Fibroblast of lung (primary cell): ENCODE results near the gene TRIM44. TPM values are rescaled to one million over a fixed set of nuclear protein-coding genes. Genes with fewer than 3 reads are reported as not detected.

ENCODE experiments used
- DNase-seq, 2 donors: peaks; one replicate each; pipeline versions ENCODE4 v3.0.0 to v3.0.0-alpha.2; 2010; ENCODE audit warnings: low read depth in 2 of 2
- H2AFZ ChIP-seq: 2 replicates; pipeline ENCODE4 v1.5.1; 2012; ENCODE audit warnings: low read length, control low read depth, inconsistent platforms
- H3K27ac ChIP-seq: 2 replicates; pipeline ENCODE4 v1.5.1; 2011; ENCODE audit warnings: low read length, control low read depth; ENCODE audit not compliant: insufficient read depth
- H3K27me3 ChIP-seq: 2 replicates; pipeline ENCODE4 v1.5.1; 2011; ENCODE audit warnings: mild to moderate bottlenecking, low read length; ENCODE audit not compliant: control insufficient read depth, insufficient read depth
- H3K36me3 ChIP-seq: 2 replicates; pipeline ENCODE4 v1.5.1; 2011; ENCODE audit warnings: low read length; ENCODE audit not compliant: control insufficient read depth, insufficient read depth
- H3K4me1 ChIP-seq: 2 replicates; pipeline ENCODE4 v1.5.1; 2011; ENCODE audit warnings: low read length; ENCODE audit not compliant: control insufficient read depth, insufficient read depth; ENCODE audit errors: extremely low read depth
- H3K4me2 ChIP-seq: 2 replicates; pipeline ENCODE4 v1.5.1; 2011; ENCODE audit warnings: low read length, control low read depth; ENCODE audit not compliant: insufficient read depth; ENCODE audit errors: extremely low read depth
- H3K4me3 ChIP-seq, 4 experiments: fragments of 200-600 bp in 1 of 4; sonication (generic) in 1 of 4; replicated peaks in 1 of 4; 2 replicates each; pipeline ENCODE4 v1.5.1; 2011 to 2016; ENCODE audit warnings: low read length in 4 of 4, low read depth in 3 of 4, mild to moderate bottlenecking in 3 of 4, control low read depth in 2 of 4, inconsistent platforms in 1 of 4, mixed read lengths in 1 of 4; ENCODE audit not compliant: insufficient read depth in 1 of 4; ENCODE audit errors: control extremely low read depth in 1 of 4
- H3K79me2 ChIP-seq: 2 replicates; pipeline ENCODE4 v1.5.1; 2012; ENCODE audit warnings: mild to moderate bottlenecking, low read length, inconsistent platforms; ENCODE audit not compliant: control insufficient read depth, insufficient read depth
- H3K9ac ChIP-seq: 2 replicates; pipeline ENCODE4 v1.5.1; 2011; ENCODE audit warnings: mild to moderate bottlenecking, low read length, control low read depth; ENCODE audit not compliant: insufficient read depth
- H3K9me3 ChIP-seq: 2 replicates; pipeline ENCODE4 v1.5.1; 2012; ENCODE audit warnings: low read depth, low read length; ENCODE audit not compliant: control insufficient read depth, insufficient read depth
- H4K20me1 ChIP-seq: 2 replicates; pipeline ENCODE4 v1.5.1; 2011; ENCODE audit warnings: low read length; ENCODE audit not compliant: control insufficient read depth, insufficient read depth; ENCODE audit errors: extremely low read depth
- EZH2 ChIP-seq: IDR thresholded peaks from 2 replicates; pipeline ENCODE4 v1.5.1; 2012; ENCODE audit warnings: low read length, control low read depth, mild to moderate bottlenecking; ENCODE audit errors: missing control alignments
- polyA plus RNA-seq, 2 donors: library from polyadenylated mRNA; depleted of rRNA in 1 of 2; stranded (reverse) in 1 of 2; unstranded in 1 of 2; fragments of >200 nt; gene quantifications; 2 replicates each; pipeline ENCODE4 v1.2.1, GENCODE V29; 2011 to 2012; ENCODE audit warnings: missing spikeins in 1 of 2
- total RNA-seq: library from RNA; depleted of rRNA; stranded (reverse); fragments of >200 nt; gene quantifications from 2 replicates; pipeline ENCODE4 v1.2.1, GENCODE V29; 2014
- TF ChIP-seq, protein P1 (sequence below), 2 donors: IDR thresholded peaks in 1 of 2; conservative IDR thresholded peaks in 1 of 2; 1 replicate in 1 of 2; 2 replicates in 1 of 2; pipeline ENCODE4 v1.5.1; 2011 to 2012; ENCODE audit warnings: low read length in 2 of 2, control low read depth in 1 of 2, inconsistent platforms in 1 of 2, low read depth in 1 of 2, mild to moderate bottlenecking in 1 of 2

TRIM44 gene
- total and polyA plus RNA-seq, 2 donors (not counting 1 experiment from before 2014, with no cell fraction given) = 10.4 to 78.3 TPM

GRCh38 chr11:35740061-35740799 lies 77.7 kb downstream of the TRIM44 start:
- no peak for TF ChIP-seq EZH2
- TF ChIP-seq, protein P1, sequence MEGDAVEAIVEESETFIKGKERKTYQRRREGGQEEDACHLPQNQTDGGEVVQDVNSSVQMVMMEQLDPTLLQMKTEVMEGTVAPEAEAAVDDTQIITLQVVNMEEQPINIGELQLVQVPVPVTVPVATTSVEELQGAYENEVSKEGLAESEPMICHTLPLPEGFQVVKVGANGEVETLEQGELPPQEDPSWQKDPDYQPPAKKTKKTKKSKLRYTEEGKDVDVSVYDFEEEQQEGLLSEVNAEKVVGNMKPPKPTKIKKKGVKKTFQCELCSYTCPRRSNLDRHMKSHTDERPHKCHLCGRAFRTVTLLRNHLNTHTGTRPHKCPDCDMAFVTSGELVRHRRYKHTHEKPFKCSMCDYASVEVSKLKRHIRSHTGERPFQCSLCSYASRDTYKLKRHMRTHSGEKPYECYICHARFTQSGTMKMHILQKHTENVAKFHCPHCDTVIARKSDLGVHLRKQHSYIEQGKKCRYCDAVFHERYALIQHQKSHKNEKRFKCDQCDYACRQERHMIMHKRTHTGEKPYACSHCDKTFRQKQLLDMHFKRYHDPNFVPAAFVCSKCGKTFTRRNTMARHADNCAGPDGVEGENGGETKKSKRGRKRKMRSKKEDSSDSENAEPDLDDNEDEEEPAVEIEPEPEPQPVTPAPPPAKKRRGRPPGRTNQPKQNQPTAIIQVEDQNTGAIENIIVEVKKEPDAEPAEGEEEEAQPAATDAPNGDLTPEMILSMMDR (conservative IDR thresholded peaks at IDR 0.05 in 1 of 2, IDR thresholded peaks at IDR 0.05 in 1 of 2; ENCODE audit: low read depth in 1 of 2, low read length in 2 of 2) = no peak
- no peaks in the 10 kb centered on the region for H3K36me3 ChIP-seq
- H3K27me3 ChIP-seq = no peaks in the 10 kb centered on the region
- H3K9me3 ChIP-seq = no peaks in the 10 kb centered on the region
- H4K20me1 ChIP-seq = no peaks in the 10 kb centered on the region
- no peak overlapping the region for H3K4me2 ChIP-seq
- H3K27ac ChIP-seq = no peak overlapping the region
- H3K9ac ChIP-seq = no peak overlapping the region
- no peak overlapping the region for H2AFZ ChIP-seq
- H3K4me3 ChIP-seq = no peak overlapping the region
- no peaks in the 10 kb centered on the region for H3K79me2 ChIP-seq
- no peaks in the 10 kb centered on the region for H3K4me1 ChIP-seq
- DNase-seq = no peak

GRCh38 chr11:35742707-35743454 lies 80.3 kb downstream of the TRIM44 start:
- no peaks in the 10 kb centered on the region for H3K4me1 ChIP-seq
- no peaks in the 10 kb centered on the region for H3K9me3 ChIP-seq
- DNase-seq = no peak
- H3K4me3 ChIP-seq = no peak overlapping the region
- no peak overlapping the region for H3K9ac ChIP-seq
- no peaks in the 10 kb centered on the region for H3K79me2 ChIP-seq
- H3K36me3 ChIP-seq = no peaks in the 10 kb centered on the region
- H3K27me3 ChIP-seq = no peaks in the 10 kb centered on the region
- TF ChIP-seq, protein P1 (conservative IDR thresholded peaks at IDR 0.05 in 1 of 2, IDR thresholded peaks at IDR 0.05 in 1 of 2; ENCODE audit: low read depth in 1 of 2, low read length in 2 of 2) = no peak
- no peak for TF ChIP-seq EZH2
- H3K27ac ChIP-seq = no peak overlapping the region
- H4K20me1 ChIP-seq = no peaks in the 10 kb centered on the region
- H2AFZ ChIP-seq = no peak overlapping the region
- no peak overlapping the region for H3K4me2 ChIP-seq

- H3K9me3 ChIP-seq = no peaks in the 10 kb centered on the region
- H3K4me3 ChIP-seq = no peak overlapping the region
- no peaks in the 10 kb centered on the region for H3K79me2 ChIP-seq
- no peaks in the 10 kb centered on the region for H3K27me3 ChIP-seq
- peak in 1 of 2 donors; percentile 80 for DNase-seq
- no peak overlapping the region for H3K27ac ChIP-seq
- TF ChIP-seq, protein P1 (conservative IDR thresholded peaks at IDR 0.05 in 1 of 2, IDR thresholded peaks at IDR 0.05 in 1 of 2; ENCODE audit: low read depth in 1 of 2, low read length in 2 of 2) = no peak
- TF ChIP-seq EZH2 = no peak
- H3K36me3 ChIP-seq = no peaks in the 10 kb centered on the region
- no peak overlapping the region for H3K4me2 ChIP-seq
- no peaks in the 10 kb centered on the region for H3K4me1 ChIP-seq
- no peaks in the 10 kb centered on the region for H4K20me1 ChIP-seq
- H2AFZ ChIP-seq = no peak overlapping the region
- H3K9ac ChIP-seq = no peak overlapping the region
These were observed 84.0 kb downstream of the TRIM44 start for GRCh38 chr11:35746356-35747153.
